Central memory CD4-positive, alpha-beta T cell (primary cell): ENCODE data around the gene TRAIP.
"Not testable (repeated sequence)": the region's sequence is repeated elsewhere in the genome, so short reads cannot be mapped to it uniquely, and the experiment has no call there.

ENCODE experiments used
- DNase-seq: peaks from one replicate; pipeline ENCODE4 v3.0.0; 2022

Gene TRAIP

GRCh38 chr3:49872801-49873281, 16.5 kb upstream of the TRAIP start:
- DNase-seq: peak; percentile 26

- DNase-seq: no peak
Observed at GRCh38 chr3:49871531-49872153, 15.3 kb upstream of the TRAIP start.

- DNase-seq: no peak
Observed at GRCh38 chr3:49869525-49870126, 13.3 kb upstream of the TRAIP start, which contains the start of gene CAMKV. Gene CAMKV, minus strand, starts transcription at chr3:49869906. Its CDS starts 7,518 bp downstream, at chr3:49862388.

- no peak for DNase-seq
Observed at GRCh38 chr3:49868862-49869466, 12.6 kb upstream of the TRAIP start.

- DNase-seq: no peak
Observed at GRCh38 chr3:49867871-49868321, 11.5 kb upstream of the TRAIP start.

GRCh38 chr3:49867400-49867799, 11.0 kb upstream of the TRAIP start:
- no peak for DNase-seq

GRCh38 chr3:49865198-49865784, 8.9 kb upstream of the TRAIP start:
- no peak for DNase-seq

- no peak for DNase-seq
Observed at GRCh38 chr3:49864505-49864904, 8.1 kb upstream of the TRAIP start.

- no peak for DNase-seq
Observed at GRCh38 chr3:49859576-49860305, 3.4 kb upstream of the TRAIP start.

GRCh38 chr3:49855662-49856061, 702 bp downstream of the TRAIP start:
- DNase-seq: no peak

GRCh38 chr3:49845694-49846093, 10.7 kb downstream of the TRAIP start:
- DNase-seq: no peak

- no peak for DNase-seq
Observed at GRCh38 chr3:49844464-49845183, 11.7 kb downstream of the TRAIP start.

- no peak for DNase-seq
Observed at GRCh38 chr3:49842843-49843517, 13.4 kb downstream of the TRAIP start.

- no peak for DNase-seq
Observed at GRCh38 chr3:49841806-49842205, 14.6 kb downstream of the TRAIP start.

GRCh38 chr3:49841126-49841696, 15.2 kb downstream of the TRAIP start:
- no peak for DNase-seq

GRCh38 chr3:49840388-49840787, 16.0 kb downstream of the TRAIP start:
- DNase-seq: no peak

GRCh38 chr3:49839193-49839809, 17.1 kb downstream of the TRAIP start:
- peak; percentile 73 for DNase-seq

- no peak for DNase-seq
Observed at GRCh38 chr3:49831341-49831740, 25.0 kb downstream of the TRAIP start.

- DNase-seq: no peak
Observed at GRCh38 chr3:49826016-49826415, 30.3 kb downstream of the TRAIP start.

- DNase-seq: not testable (repeated sequence)
Observed at GRCh38 chr3:49823131-49823530, 33.2 kb downstream of the TRAIP start.
